Osteoblast (primary cell): Measurements from ENCODE around the gene GSK3B. TPM values are rescaled to one million over a fixed set of nuclear protein-coding genes. Genes with fewer than 3 reads are reported as not detected.

Experiments
- DNase-seq: peaks from one replicate; pipeline ENCODE4 v3.0.0; 2011; ENCODE audit warnings: low spot score, mixed read lengths; ENCODE audit not compliant: insufficient read length; ENCODE audit errors: missing footprints
- H2AFZ ChIP-seq: 2 replicates; pipeline ENCODE4 v1.6.0; 2011; ENCODE audit warnings: mild to moderate bottlenecking, low read length
- H3K27ac ChIP-seq: 2 replicates; pipeline ENCODE4 v1.5.1; 2011; ENCODE audit warnings: mild to moderate bottlenecking, low read depth, low read length, moderate library complexity
- H3K27me3 ChIP-seq: 2 replicates; pipeline ENCODE4 v1.6.0; 2012; ENCODE audit warnings: mild to moderate bottlenecking, control low read depth, inconsistent platforms, low read length, moderate library complexity; ENCODE audit not compliant: insufficient read depth
- H3K36me3 ChIP-seq: 2 replicates; pipeline ENCODE4 v1.5.1; 2011; ENCODE audit warnings: mild to moderate bottlenecking, low read length, control low read depth, moderate library complexity; ENCODE audit not compliant: insufficient read depth
- H3K4me1 ChIP-seq: 2 replicates; pipeline ENCODE4 v1.5.1; 2011; ENCODE audit warnings: mild to moderate bottlenecking, low read length, control low read depth, moderate library complexity; ENCODE audit not compliant: insufficient read depth
- H3K4me2 ChIP-seq: 2 replicates; pipeline ENCODE4 v1.6.0; 2011; ENCODE audit warnings: mild to moderate bottlenecking, low read length; ENCODE audit not compliant: insufficient read depth
- H3K4me3 ChIP-seq: fragments of 200-600 bp; sonication (generic); 3 replicates; pipeline ENCODE4 v1.5.1; 2012; ENCODE audit warnings: mild to moderate bottlenecking, low read length, inconsistent platforms; ENCODE audit not compliant: insufficient read depth
- H3K79me2 ChIP-seq: 2 replicates; pipeline ENCODE4 v1.6.0; 2012; ENCODE audit warnings: mild to moderate bottlenecking, low read length, control low read depth, inconsistent platforms; ENCODE audit not compliant: insufficient read depth
- H3K9me3 ChIP-seq: 2 replicates; pipeline ENCODE4 v1.5.1; 2011; ENCODE audit warnings: low read depth, low read length, control low read depth
- H4K20me1 ChIP-seq: 2 replicates; pipeline ENCODE4 v1.6.0; 2012; ENCODE audit warnings: mild to moderate bottlenecking, low read length, control low read depth; ENCODE audit not compliant: insufficient read depth
- CTCF ChIP-seq: IDR thresholded peaks from 2 replicates; pipeline ENCODE4 v1.5.1; 2011; ENCODE audit warnings: mild to moderate bottlenecking, low read depth, low read length, moderate library complexity; ENCODE audit errors: extremely low read depth
- total RNA-seq: library from RNA; depleted of rRNA; stranded (reverse); fragments of >200 nt; gene quantifications from 2 replicates; pipeline ENCODE4 v1.2.3, GENCODE V29; 2012

The GSK3B gene
- total RNA-seq, 1 donor = 87.9 TPM

GRCh38 chr3:120098710-120099109, 4.5 kb upstream of the GSK3B start:
- H2AFZ ChIP-seq = no peak overlapping the region
- H3K36me3 ChIP-seq = no peaks in the 10 kb centered on the region
- DNase-seq = no peak
- no peak overlapping the region for H3K4me3 ChIP-seq
- peaks cover 25% of the 10 kb centered on the region for H3K79me2 ChIP-seq
- no peak for TF ChIP-seq CTCF
- H4K20me1 ChIP-seq = no peaks in the 10 kb centered on the region
- no peaks in the 10 kb centered on the region for H3K27me3 ChIP-seq
- H3K9me3 ChIP-seq = no peaks in the 10 kb centered on the region
- no peak overlapping the region for H3K27ac ChIP-seq
- H3K4me2 ChIP-seq = no peak overlapping the region
- peaks cover 22% of the 10 kb centered on the region for H3K4me1 ChIP-seq

DNA sequence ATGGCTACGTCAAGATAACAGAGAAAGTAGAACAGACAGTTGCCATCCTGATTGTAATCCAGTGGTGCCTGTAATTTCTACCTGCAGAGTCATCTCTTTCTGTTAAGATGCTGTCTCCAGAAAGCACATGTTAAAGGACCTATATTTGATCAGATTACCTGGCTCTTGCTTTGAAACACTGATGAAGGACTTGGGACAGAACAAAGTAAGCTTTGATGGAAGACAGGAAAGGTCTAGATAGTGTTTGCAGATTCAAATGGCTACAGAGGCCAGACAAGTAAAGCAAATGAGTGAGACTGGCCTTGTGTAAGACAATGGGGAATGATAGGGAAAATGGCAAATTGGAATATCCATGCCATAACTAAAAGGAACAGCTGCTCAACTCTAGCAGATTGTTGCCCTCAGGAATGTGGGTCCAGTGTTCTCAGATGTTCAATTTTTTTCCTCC, 1.8 kb upstream of the GSK3B start:
- Histone ChIP-seq H3K4me1 (peaks cover 21% of the 10 kb centered on the region), H3K27me3 (no peaks in the 10 kb centered on the region), H3K9me3 (no peaks in the 10 kb centered on the region), H3K36me3 (no peaks in the 10 kb centered on the region), H4K20me1 (peaks cover 26% of the 10 kb centered on the region), H3K79me2 (peaks cover 52% of the 10 kb centered on the region), H3K27ac (peak overlapping the region; percentile 98), H3K4me3 (peak overlapping the region; percentile 96), H3K4me2 (peak overlapping the region; percentile 92), H2AFZ (peak overlapping the region; percentile 92)
- DNase-seq = no peak
- no peak for TF ChIP-seq CTCF

- H3K9me3 ChIP-seq = no peaks in the 10 kb centered on the region
- peak overlapping the region; percentile 98 for H3K27ac ChIP-seq
- peak overlapping the region; percentile 96 for H3K4me3 ChIP-seq
- H3K4me1 ChIP-seq = peaks cover 20% of the 10 kb centered on the region
- peaks cover 58% of the 10 kb centered on the region for H3K79me2 ChIP-seq
- H2AFZ ChIP-seq = peak overlapping the region; percentile 92
- H3K36me3 ChIP-seq = no peaks in the 10 kb centered on the region
- peak overlapping the region; percentile 92 for H3K4me2 ChIP-seq
- no peak for TF ChIP-seq CTCF
- H4K20me1 ChIP-seq = peaks cover 32% of the 10 kb centered on the region
- no peaks in the 10 kb centered on the region for H3K27me3 ChIP-seq
- peak; percentile 93 for DNase-seq
These were observed 1.2 kb upstream of the GSK3B start for GRCh38 chr3:120095226-120095978.

GRCh38 chr3:120094776-120095225, 554 bp upstream of the GSK3B start:
- peaks cover 64% of the 10 kb centered on the region for H3K79me2 ChIP-seq
- DNase-seq = peak; percentile 97
- peaks cover 23% of the 10 kb centered on the region for H3K4me1 ChIP-seq
- no peaks in the 10 kb centered on the region for H3K36me3 ChIP-seq
- peak overlapping the region; percentile 96 for H3K4me3 ChIP-seq
- H3K4me2 ChIP-seq = peak overlapping the region; percentile 92
- H2AFZ ChIP-seq = peak overlapping the region; percentile 92
- no peaks in the 10 kb centered on the region for H3K9me3 ChIP-seq
- TF ChIP-seq CTCF = no peak
- peaks cover 37% of the 10 kb centered on the region for H4K20me1 ChIP-seq
- H3K27me3 ChIP-seq = no peaks in the 10 kb centered on the region
- peak overlapping the region; percentile 98 for H3K27ac ChIP-seq
